Large intestine (tissue), 3 donors: ENCODE data around the gene ZNF697. TPM values are rescaled to one million over a fixed set of nuclear protein-coding genes. Genes with fewer than 3 reads are reported as not detected.
"Not testable (repeated sequence)": the region's sequence is repeated elsewhere in the genome, so short reads cannot be mapped to it uniquely, and the experiment has no call there.

Experiments used
- DNase-seq, 2 donors: peaks; one replicate each; pipeline versions ENCODE4 v3.0.0 to v3.0.0-alpha.2; 2013
- H3K27ac ChIP-seq: one replicate; pipeline ENCODE4 v1.5.1; 2013; ENCODE audit warnings: low read length
- H3K27me3 ChIP-seq: 2 replicates; pipeline ENCODE4 v1.6.1; 2013; ENCODE audit warnings: low read length; ENCODE audit not compliant: control insufficient read depth, insufficient read depth
- H3K36me3 ChIP-seq: 2 replicates; pipeline ENCODE4 v1.6.1; 2013; ENCODE audit warnings: low read length; ENCODE audit not compliant: control insufficient read depth, insufficient read depth
- H3K4me1 ChIP-seq: one replicate; pipeline ENCODE4 v1.6.1; 2013; ENCODE audit warnings: low read length; ENCODE audit not compliant: control insufficient read depth, insufficient read depth
- H3K4me3 ChIP-seq: one replicate; pipeline ENCODE4 v1.5.1; 2013; ENCODE audit warnings: low read length
- H3K9me3 ChIP-seq: one replicate; pipeline ENCODE4 v1.6.1; 2013; ENCODE audit warnings: mild to moderate bottlenecking, low read depth, low read length, moderate library complexity; ENCODE audit not compliant: control insufficient read depth
- WGBS: methylation state at CpG from one replicate; pipeline ENCODE4 v1.1.5; 2013; ENCODE audit warnings: low lambda C conversion rate; ENCODE audit not compliant: insufficient coverage; 5-methylcytosine and 5-hydroxymethylcytosine counted together
- polyA plus RNA-seq: library from polyadenylated mRNA; unstranded; fragments of 120-200 nt; gene quantifications from one replicate; pipeline ENCODE4 v1.2.1, GENCODE V29; 2013

The ZNF697 gene
- polyA plus RNA-seq, 1 donor: 9.0 TPM

DNA sequence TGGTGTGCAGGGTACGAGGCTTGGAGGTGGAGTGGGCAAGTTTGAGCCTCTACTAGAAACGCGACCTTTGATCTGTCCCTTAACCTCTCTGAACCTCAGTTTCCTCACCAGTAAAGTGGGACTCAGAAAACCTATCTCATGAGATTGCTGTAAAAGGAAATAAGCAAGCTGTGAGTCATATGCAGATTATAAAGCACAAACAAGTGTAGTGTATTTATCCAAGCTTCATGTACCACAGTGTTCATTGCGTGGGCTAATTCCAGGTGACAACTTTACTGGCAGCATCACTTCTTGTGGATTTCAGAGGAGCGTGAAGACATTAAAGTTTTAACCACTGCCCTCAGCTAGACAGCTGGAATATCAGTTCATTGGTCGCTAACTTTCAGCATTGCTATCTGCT, 44.4 kb downstream of the ZNF697 start:
- Histone ChIP-seq H3K27ac (no peak overlapping the region), H3K27me3 (no peaks in the 10 kb centered on the region), H3K4me3 (no peak overlapping the region), H3K9me3 (peaks cover 4% of the 10 kb centered on the region), H3K4me1 (peaks cover 11% of the 10 kb centered on the region), H3K36me3 (no peaks in the 10 kb centered on the region)
- WGBS: no CpG with 5 or more reads among the region's 6 CpGs
- no peak for DNase-seq

- H3K4me1 ChIP-seq: peaks cover 11% of the 10 kb centered on the region
- DNase-seq, H3K27me3 ChIP-seq, H3K9me3 ChIP-seq, H3K4me3 ChIP-seq, H3K27ac ChIP-seq, H3K36me3 ChIP-seq: not testable (repeated sequence)
- WGBS: no CpG with 5 or more reads among the region's 3 CpGs
These were observed 44.8 kb downstream of the ZNF697 start for GRCh38 chr1:119603241-119603640.

DNA sequence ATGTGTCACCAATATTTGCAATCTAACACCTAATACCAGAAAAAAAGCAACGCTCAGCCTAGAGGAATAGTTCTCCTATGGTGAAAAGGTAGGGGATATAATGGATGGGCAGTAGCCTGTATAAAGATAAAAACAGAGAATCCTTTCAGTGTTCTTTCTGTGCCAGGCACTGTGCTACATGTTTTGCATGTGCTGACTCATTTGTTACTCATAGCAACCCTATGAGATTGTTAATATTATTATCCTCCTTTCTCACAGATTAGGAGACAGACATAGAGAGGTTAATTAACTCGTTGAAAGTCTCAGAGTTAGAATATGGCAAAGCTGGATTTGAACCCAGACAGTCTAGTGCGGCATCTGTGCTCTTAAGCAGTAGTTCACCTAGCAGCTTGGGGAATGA, 45.3 kb downstream of the ZNF697 start:
- peaks cover 11% of the 10 kb centered on the region for H3K4me1 ChIP-seq
- DNase-seq, H3K27me3 ChIP-seq, H3K36me3 ChIP-seq, H3K4me3 ChIP-seq, H3K9me3 ChIP-seq, H3K27ac ChIP-seq: not testable (repeated sequence)
- no CpG with 5 or more reads among the region's 3 CpGs for WGBS

DNA sequence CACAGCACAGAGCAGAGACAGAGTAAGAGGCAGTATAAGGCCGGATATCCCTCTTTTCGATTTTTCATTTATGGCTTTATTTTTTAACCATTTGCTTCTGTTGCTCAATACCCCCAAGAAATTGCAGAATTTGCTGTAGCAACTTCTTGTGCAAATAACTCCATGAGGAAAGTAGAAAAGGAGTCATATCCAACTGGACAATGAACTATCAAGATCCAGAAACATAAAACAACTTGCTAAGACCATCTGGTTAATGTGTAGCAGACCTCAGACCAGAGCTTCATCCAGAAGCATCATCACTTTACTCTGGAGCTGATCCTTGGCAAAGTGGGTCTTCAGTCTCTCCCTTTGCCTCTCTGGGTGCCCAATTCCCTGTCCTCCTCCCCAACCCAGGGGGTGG, 45.9 kb downstream of the ZNF697 start:
- H3K4me3 ChIP-seq: no peak overlapping the region
- H3K36me3 ChIP-seq: no peaks in the 10 kb centered on the region
- H3K27ac ChIP-seq: no peak overlapping the region
- H3K4me1 ChIP-seq: peaks cover 11% of the 10 kb centered on the region
- peaks cover 4% of the 10 kb centered on the region for H3K9me3 ChIP-seq
- WGBS: 85% methylated on average over 2 of the region's 2 CpGs
- no peaks in the 10 kb centered on the region for H3K27me3 ChIP-seq
- peak in 1 of 2 donors; percentile 25 for DNase-seq

- no peaks in the 10 kb centered on the region for H3K36me3 ChIP-seq
- peaks cover 11% of the 10 kb centered on the region for H3K4me1 ChIP-seq
- DNase-seq: no peak
- H3K4me3 ChIP-seq: no peak overlapping the region
- WGBS: no CpG with 5 or more reads among the region's 1 CpG
- H3K9me3 ChIP-seq: peaks cover 4% of the 10 kb centered on the region
- H3K27me3 ChIP-seq: no peaks in the 10 kb centered on the region
- H3K27ac ChIP-seq: peak overlapping the region; percentile 49
These were observed 47.1 kb downstream of the ZNF697 start for GRCh38 chr1:119600976-119601375.

DNA sequence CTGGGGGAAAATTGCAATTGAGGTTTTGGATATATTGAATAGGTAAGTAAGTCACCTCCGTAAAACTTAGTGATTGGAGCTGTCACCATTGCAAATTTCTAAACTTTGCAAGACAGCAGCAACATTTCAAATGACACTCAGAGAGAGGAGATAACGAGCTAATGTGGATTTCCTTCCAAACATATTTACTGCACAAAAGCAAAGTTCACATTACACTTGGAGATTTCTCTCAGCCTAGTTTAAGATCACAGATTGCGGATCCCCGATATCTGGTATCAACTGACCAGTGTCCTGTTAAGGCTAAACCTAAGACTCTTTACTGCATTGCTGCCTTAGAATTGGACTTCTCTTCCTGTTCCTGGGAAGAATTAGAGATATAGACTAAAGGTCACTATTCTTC, 47.5 kb downstream of the ZNF697 start:
- peak; percentile 42 to 60 for DNase-seq
- H3K27ac ChIP-seq: peak overlapping the region; percentile 49
- H3K27me3 ChIP-seq: no peaks in the 10 kb centered on the region
- no peaks in the 10 kb centered on the region for H3K36me3 ChIP-seq
- H3K4me1 ChIP-seq: peaks cover 11% of the 10 kb centered on the region
- no CpG with 5 or more reads among the region's 4 CpGs for WGBS
- no peak overlapping the region for H3K4me3 ChIP-seq
- H3K9me3 ChIP-seq: peaks cover 4% of the 10 kb centered on the region

DNA sequence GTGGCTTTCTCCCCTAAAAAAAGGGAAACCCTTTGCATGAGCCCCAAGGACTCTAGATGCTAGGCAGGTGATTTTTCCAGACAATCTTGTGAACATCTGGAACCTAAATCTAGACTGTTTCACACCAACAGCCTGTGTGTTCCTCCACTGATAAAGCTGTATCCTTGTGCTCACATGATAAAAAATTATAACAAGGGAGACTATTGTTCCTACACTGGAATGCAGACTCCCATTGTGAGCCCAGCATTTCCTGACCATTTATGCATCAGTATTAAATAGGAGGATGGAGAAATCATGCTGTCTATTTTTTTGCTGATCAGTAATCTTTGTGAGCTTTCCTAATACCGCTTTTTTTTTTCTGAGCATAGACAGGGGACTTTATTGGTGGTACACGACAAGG, 52.5 kb downstream of the ZNF697 start:
- DNase-seq: no peak
- H3K36me3 ChIP-seq: no peaks in the 10 kb centered on the region
- H3K27me3 ChIP-seq: no peaks in the 10 kb centered on the region
- WGBS: 78% methylated on average over 1 of the region's 2 CpGs
- no peak overlapping the region for H3K27ac ChIP-seq
- H3K4me1 ChIP-seq: peaks cover 14% of the 10 kb centered on the region
- H3K9me3 ChIP-seq: no peaks in the 10 kb centered on the region
- H3K4me3 ChIP-seq: no peak overlapping the region

GRCh38 chr1:119595168-119595567, 52.9 kb downstream of the ZNF697 start:
- H3K27ac ChIP-seq: no peak overlapping the region
- DNase-seq: no peak
- H3K4me3 ChIP-seq: no peak overlapping the region
- no peaks in the 10 kb centered on the region for H3K36me3 ChIP-seq
- WGBS: 91% methylated on average over 2 of the region's 2 CpGs
- peaks cover 18% of the 10 kb centered on the region for H3K4me1 ChIP-seq
- H3K27me3 ChIP-seq: no peaks in the 10 kb centered on the region
- no peaks in the 10 kb centered on the region for H3K9me3 ChIP-seq

- Histone ChIP-seq H3K27ac (no peak overlapping the region), H3K27me3 (no peaks in the 10 kb centered on the region), H3K4me1 (peaks cover 19% of the 10 kb centered on the region), H3K4me3 (no peak overlapping the region), H3K36me3 (no peaks in the 10 kb centered on the region), H3K9me3 (no peaks in the 10 kb centered on the region)
- no peak for DNase-seq
- 100% methylated on average over 1 of the region's 1 CpG for WGBS
These were observed 53.7 kb downstream of the ZNF697 start for GRCh38 chr1:119594376-119594775.

DNA sequence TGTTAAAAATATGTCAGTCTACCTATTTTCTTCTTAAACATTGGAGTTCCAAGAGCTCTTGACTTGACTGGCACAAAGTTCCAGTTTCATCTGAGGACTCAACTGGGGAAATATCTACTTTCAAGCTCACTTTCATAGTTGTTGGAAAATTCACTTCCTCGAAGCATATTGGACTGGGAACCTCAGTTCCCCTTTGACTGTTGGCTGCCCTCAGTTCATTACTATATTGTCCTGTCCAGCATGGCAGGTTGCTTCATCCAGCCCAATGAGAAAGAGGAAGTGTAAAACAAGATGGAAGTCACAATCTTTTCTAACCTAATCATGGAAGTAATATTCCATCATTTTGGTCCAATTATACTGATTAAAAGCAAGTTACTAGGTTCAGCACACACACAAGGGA, 54.3 kb downstream of the ZNF697 start:
- Histone ChIP-seq H3K4me3 (no peak overlapping the region), H3K36me3 (no peaks in the 10 kb centered on the region), H3K9me3 (no peaks in the 10 kb centered on the region), H3K27ac (no peak overlapping the region), H3K4me1 (peaks cover 19% of the 10 kb centered on the region), H3K27me3 (no peaks in the 10 kb centered on the region)
- no CpG with 5 or more reads among the region's 1 CpG for WGBS
- DNase-seq: no peak

DNA sequence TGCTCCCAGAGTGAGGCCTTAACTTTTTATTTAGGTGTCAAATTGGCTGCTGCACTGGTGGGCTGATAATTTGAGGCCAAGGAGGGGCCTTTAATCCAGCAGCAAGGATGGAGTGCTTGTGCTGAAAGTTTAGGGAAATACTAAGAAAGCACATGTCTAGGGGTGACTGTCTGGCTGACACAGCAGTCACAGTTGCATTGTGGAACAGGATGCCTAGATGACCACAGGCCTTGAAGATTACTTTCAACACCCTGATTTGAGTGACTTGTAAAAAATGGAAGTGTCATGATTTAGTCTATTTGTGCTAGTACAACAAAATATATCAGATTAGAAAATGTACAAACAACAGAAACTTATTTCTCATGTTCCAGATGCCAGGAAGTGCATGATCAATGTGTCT, 57.7 kb downstream of the ZNF697 start:
- Histone ChIP-seq H3K4me3 (no peak overlapping the region), H3K36me3 (no peaks in the 10 kb centered on the region), H3K27me3 (no peaks in the 10 kb centered on the region), H3K9me3 (no peaks in the 10 kb centered on the region), H3K27ac (peak overlapping the region; percentile 30), H3K4me1 (peaks cover 29% of the 10 kb centered on the region)
- DNase-seq: peak in 1 of 2 donors; percentile 20
